ENCODE data around the gene DNAJB11. TPM values are rescaled to one million over a fixed set of nuclear protein-coding genes. Genes with fewer than 3 reads are reported as not detected.
"Not testable (repeated sequence)": the region's sequence is repeated elsewhere in the genome, so short reads cannot be mapped to it uniquely, and the experiment has no call there.

DNAJB11 gene
- total RNA-seq, 2 donors from 2014 or later: 38.9 to 76.5 TPM

DNA sequence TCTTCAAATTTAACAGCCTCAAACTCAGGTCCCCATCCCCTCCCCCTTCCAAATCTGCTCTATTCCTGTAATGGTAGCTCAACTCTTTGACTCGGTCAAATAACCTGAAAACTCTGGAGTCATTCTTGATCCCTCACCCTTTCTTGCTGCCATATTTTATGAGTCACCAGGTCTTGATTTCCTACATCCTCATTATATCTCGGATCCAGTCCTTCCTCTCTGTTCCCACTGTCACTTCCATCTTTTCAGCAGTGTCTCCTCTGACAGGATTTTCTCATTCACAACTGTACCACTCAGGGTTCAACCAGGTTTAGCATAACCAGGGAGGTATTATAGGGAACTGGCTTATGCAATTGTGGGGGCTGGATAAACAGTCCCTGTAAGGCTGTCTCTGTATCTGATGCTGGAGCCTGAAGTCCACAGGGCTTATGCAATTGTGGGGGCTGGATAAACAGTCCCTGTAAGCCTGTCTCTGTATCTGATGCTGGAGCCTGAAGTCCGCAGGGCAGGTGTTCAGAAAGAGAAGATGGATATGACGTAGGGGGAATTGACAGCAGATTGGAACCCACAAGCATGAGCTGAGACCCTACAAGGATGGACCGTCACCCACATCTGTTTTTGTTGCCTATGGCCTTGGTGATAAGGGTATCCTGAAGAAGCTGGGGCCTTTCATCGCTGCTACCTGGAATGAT lies 60.6 kb downstream of the DNAJB11 start:
- Histone ChIP-seq H3K27me3 (no peaks in the 10 kb centered on the region), H3K9me3 (no peaks in the 10 kb centered on the region), H3K27ac (no peak overlapping the region), H3K4me3 (no peak overlapping the region), H3K36me3 (replicated peaks in 1 of 2; ENCODE audit: insufficient read depth in 1 of 2, low read depth in 2 of 2) (no peaks in the 10 kb centered on the region), H3K4me1 (peaks cover 13% of the 10 kb centered on the region)
- ATAC-seq (no peak), DNase-seq (no peak)
- 60 to 89% methylated on average over 6 of the region's 6 CpGs for WGBS, 2 donors
- no peak for TF ChIP-seq CTCF (IDR thresholded peaks at IDR 0.05)
- no peak for TF ChIP-seq POLR2A (IDR thresholded peaks at IDR 0.05)
- intact Hi-C loops (cut with DNase I): no loop called here

DNA sequence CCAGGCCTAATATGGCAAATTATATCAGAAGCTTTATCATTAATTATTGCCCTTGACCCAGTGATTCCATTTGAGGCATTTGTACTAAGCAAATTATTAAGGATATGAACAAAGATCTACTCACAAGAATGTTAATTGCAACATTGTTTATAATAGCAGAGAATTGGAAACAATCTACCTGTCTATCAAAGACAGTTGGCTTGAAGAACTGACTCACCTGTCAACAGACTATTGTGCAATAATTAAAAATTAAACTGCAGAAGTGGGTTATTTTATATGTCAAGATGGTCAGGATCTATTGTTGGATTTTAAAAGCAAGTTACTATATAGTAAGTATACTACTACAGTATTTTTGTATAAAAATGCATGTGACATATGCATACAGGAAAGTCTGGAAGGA lies 63.0 kb downstream of the DNAJB11 start:
- ATAC-seq: no peak
- H3K36me3 ChIP-seq (replicated peaks in 1 of 2; ENCODE audit: insufficient read depth in 1 of 2, low read depth in 2 of 2): no peaks in the 10 kb centered on the region
- peaks cover 13% of the 10 kb centered on the region for H3K4me1 ChIP-seq
- no peaks in the 10 kb centered on the region for H3K9me3 ChIP-seq
- TF ChIP-seq CTCF (IDR thresholded peaks at IDR 0.05) (no peak), POLR2A (IDR thresholded peaks at IDR 0.05) (no peak)
- no peak overlapping the region for H3K4me3 ChIP-seq
- H3K27me3 ChIP-seq: no peaks in the 10 kb centered on the region
- DNase-seq: no peak
- intact Hi-C loops (cut with DNase I): no loop called here
- H3K27ac ChIP-seq: no peak overlapping the region

- H3K9me3 ChIP-seq; H3K4me3 ChIP-seq; H3K36me3 ChIP-seq (replicated peaks in 1 of 2; ENCODE audit: insufficient read depth in 1 of 2, low read depth in 2 of 2); H3K27me3 ChIP-seq; intact Hi-C loops (cut with DNase I); ATAC-seq; DNase-seq; H3K27ac ChIP-seq: not testable (repeated sequence)
- WGBS, 2 donors: 55 to 92% methylated on average over 2 to 5 of the region's 5 CpGs
- H3K4me1 ChIP-seq: peaks cover 13% of the 10 kb centered on the region
These were observed 63.7 kb downstream of the DNAJB11 start for GRCh38 chr3:186634207-186634606.

Small RNA genes lying within 50 kb of the gene (small RNA-seq; reads per million reads assigned to genes)
- gene RF00017: not detected

Other genes starting within 250 kb of the DNAJB11 start
- gene DGKG, start 208.5 kb upstream of the DNAJB11 start, total RNA-seq: 10 to 100 TPM in 1 of 2 donors, under 1 TPM in 1; 0.78 to 16.2 TPM
- 1 to 10 TPM; 3.6 to 5.9 TPM for gene CRYGS, start 26.3 kb upstream of the DNAJB11 start, total RNA-seq
- 10 to 100 TPM in 1 of 2 donors, 1 to 10 TPM in 1; 4.0 to 14.0 TPM for gene TBCCD1, start 3.4 kb upstream of the DNAJB11 start, total RNA-seq
- gene AHSG, start 42.3 kb downstream of the DNAJB11 start, total RNA-seq: not detected
- not detected for gene FETUB, start 69.7 kb downstream of the DNAJB11 start, total RNA-seq
- not detected for gene HRG, start 95.3 kb downstream of the DNAJB11 start, total RNA-seq
- gene KNG1, start 146.6 kb downstream of the DNAJB11 start, total RNA-seq: not detected
- gene EIF4A2, start 212.9 kb downstream of the DNAJB11 start, total RNA-seq: 100 to 1,000 TPM; 222 to 424 TPM
- 10 to 100 TPM in 1 of 2 donors, 1 to 10 TPM in 1; 6.6 to 14.5 TPM for gene RFC4, start 235.8 kb downstream of the DNAJB11 start, total RNA-seq

Measured in body of pancreas (tissue), 4 donors.